NCI-H146 treated with DMSO at 0.1 percent for 48 hours (cell line): ENCODE measurements around the gene ASPA.
"Not testable (repeated sequence)": the region's sequence is repeated elsewhere in the genome, so short reads cannot be mapped to it uniquely, and the experiment has no call there.

Source experiments
- DNase-seq: peaks from one replicate; lab custom pipeline; 2025; ENCODE audit not compliant: unreplicated experiment; lab: John Stamatoyannopoulos, UW

Gene ASPA

GRCh38 chr17:3475812-3476610 is at the start of gene ASPA:
Gene ASPA, plus strand, starts transcription at chr17:3475997. Its CDS starts 163 bp downstream, at chr17:3476160.
- DNase-seq = no peak

GRCh38 chr17:3433215-3433614 is 42.6 kb upstream of the ASPA start:
- DNase-seq = not testable (repeated sequence)

GRCh38 chr17:3433741-3434140 is 42.1 kb upstream of the ASPA start, which contains the start of gene OR1E2:
Gene OR1E2, minus strand, starts transcription at chr17:3433841. Its CDS starts 0 bp downstream, at chr17:3433841.
- no peak for DNase-seq

DNA sequence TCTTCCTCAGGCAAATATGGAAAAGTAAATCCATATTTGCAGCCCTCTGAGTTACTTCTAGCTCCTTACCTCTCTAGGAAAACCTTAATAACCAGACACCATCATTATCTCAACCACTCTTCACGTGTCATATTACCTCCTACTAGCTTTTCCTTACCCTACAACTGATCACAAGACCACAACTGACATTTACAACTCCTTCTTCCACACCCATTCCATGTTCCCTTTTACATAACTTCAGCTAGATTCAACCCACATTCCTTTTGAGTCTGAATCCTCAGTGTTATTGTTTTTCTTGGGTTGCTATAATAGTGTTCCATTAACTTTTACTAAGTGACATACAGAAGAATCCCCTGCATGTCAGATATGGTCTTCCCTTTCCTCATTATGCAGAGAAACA is 37.4 kb upstream of the ASPA start:
- no peak for DNase-seq

DNA sequence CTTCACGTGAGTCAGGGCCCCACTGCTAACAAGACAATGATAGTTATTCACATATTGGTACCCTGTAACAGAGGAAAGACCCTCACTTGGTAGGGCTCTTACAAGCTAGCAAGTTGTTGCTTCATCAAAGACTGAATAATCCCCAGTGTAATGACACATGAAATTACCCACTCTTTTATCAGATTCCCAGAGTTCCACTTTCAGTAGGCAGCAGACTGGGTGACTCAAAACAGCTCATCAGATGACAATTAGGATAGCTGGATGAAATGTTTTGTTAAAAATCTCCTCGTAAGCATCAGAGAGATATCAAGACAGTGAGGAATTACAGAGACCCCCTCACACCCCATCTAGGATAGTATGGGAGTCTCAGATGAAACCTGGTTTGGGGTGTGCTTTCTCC is 35.3 kb upstream of the ASPA start:
- DNase-seq = no peak

DNA sequence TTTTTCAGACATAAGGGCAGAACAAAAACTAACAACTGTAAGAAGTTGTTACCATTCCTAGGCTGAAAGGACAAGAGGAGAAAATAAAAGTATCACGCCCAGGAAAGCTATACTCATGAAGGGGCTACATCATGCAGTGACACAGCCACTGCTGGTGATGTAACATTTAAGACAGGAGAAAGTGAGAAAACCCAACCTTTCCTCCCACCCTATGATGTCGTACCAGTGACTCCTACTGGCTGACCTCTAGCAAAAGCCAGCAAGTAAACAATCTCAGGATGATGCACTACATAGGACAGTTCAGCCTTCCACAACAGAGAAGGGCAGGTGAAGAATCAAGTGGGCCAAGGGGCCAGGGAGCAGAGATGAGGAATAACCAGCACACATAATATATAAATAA is 28.2 kb upstream of the ASPA start:
- no peak for DNase-seq

GRCh38 chr17:3448059-3448665 is 27.6 kb upstream of the ASPA start:
- no peak for DNase-seq

DNA sequence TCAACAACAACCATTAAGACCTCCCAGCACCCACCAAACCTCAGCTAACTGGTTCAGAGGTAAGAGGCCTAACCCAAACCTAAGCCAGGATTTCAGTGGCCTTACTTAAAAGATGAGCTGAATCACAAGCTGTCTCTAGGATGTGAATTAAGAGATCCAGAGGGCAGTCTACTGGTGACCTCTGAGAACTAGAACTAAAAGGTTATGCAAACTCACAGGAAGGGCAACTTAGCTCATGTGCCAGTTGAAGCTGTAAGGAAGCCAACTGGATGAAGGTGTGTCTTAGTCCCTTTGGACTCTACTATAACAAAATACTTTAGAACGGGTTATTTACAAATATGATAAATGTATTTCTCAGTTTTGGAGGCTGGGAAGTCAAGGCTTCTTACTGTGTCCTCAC is 9.4 kb upstream of the ASPA start:
- not testable (repeated sequence) for DNase-seq

DNA sequence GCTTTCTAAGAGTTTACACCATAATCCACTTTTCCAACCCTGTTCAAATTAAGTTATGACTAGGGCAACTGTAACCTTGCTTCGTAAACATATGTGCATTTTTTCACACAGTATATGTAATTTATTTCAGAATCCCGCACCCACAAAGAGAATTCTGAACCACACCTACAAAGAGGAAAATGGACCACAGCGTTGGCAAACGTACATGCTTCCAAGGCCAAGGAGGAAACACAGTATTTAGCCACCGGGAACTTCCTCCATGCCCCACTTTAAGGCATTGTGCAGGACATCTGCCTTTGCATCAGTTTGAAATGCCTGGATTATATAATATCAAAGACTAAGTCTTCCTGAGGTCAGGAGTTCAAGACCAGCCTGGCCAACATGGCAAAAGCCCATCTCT is 6.3 kb upstream of the ASPA start:
- no peak for DNase-seq

GRCh38 chr17:3471599-3471998 is 4.2 kb upstream of the ASPA start, which contains the start of gene SPATA22:
Gene SPATA22, minus strand, starts transcription at chr17:3471819. Its CDS starts 2,494 bp downstream, at chr17:3469325.
- no peak for DNase-seq

DNA sequence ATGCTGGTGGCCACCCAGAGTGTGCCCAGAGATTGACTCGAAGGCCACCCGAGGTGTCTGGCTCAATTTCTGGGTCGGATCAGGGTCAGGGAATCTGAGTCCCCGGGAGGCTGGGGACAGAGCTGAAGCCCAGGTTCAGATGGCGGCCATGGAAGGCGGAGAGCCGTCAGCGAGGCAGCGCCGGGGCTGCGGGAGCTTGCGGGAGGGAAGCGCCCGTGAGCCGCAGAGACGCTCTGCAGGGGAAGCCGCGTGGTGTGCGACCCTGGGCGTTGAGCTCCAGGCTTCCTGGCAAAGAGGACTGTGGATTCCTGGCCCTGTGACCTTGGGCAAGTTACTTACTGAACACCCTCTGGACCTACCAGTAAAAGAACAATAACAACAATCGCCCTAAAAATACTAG is 3.7 kb upstream of the ASPA start:
- DNase-seq = no peak

- no peak for DNase-seq
Observed at GRCh38 chr17:3474212-3474611, 1.6 kb upstream of the ASPA start.

GRCh38 chr17:3475251-3475685 is 529 bp upstream of the ASPA start:
- no peak for DNase-seq

DNA sequence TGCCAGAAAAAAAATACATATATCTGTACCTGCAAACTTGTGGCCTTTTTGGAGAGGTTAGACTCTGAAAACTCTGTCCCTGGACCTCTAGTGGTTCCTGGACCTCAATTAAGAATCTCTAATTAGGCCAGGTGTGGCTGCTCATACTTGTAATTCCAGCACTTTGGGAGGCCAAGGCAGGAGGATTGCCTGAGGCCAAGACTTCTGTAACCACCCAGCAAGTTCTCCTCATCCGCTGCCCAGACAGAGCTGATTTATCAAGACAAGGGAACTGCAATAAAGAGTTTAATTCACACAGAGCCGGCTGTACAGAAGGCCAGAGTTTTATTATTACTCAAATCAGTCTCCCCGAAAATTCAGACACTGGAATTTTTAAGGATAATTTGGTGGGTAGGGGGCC is 4.2 kb downstream of the ASPA start:
- no peak for DNase-seq

GRCh38 chr17:3482852-3483251 is 7.1 kb downstream of the ASPA start:
- no peak for DNase-seq

DNA sequence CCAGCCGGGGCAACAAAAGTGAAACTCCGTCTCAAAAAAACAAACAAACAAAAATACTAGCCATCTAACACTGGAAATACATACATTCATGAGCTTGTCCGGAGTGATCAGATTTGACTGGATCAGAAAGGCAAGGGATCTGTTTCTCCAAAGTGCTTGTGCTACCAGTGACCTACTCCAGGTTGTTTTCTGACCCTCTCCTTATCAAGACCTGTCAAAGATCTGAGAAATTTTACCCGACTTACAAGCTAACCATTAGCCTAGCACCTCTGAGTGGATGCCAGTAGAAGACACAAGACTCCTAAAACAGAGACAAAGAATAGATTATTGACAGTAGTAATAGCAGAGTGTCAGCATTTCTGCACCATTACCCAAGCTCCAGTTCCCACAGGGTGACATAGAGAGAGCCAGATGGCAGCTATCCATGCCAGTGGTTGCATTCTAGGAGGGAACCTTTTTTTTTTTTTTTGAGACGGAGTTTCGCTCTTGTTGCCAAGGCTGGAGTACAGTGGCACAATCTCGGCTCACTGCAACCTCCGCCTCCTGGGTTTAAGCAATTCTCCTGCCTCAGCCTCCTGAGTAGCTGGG is 9.8 kb downstream of the ASPA start:
- no peak for DNase-seq

- no peak for DNase-seq
Observed at GRCh38 chr17:3497101-3497500, 21.3 kb downstream of the ASPA start.

DNA sequence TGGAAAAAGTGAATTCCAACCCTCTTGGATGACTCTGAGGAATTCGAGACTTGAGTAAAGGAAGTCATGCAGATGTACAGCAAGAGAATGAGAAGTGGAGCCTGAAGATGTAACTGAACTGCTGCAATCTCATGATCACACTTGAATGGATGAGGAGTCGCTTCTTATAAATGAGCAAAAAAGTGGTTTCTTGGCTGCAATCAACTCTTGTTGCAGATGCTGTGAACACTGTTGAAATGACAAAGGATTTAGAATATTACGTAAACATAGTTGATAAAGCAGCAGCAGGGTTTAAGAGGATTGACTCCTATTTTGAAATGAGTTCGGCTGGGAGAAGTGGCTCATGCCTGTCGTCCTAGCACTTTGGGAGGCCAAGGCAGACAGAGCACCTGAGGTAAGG is 25.5 kb downstream of the ASPA start:
- no peak for DNase-seq

DNA sequence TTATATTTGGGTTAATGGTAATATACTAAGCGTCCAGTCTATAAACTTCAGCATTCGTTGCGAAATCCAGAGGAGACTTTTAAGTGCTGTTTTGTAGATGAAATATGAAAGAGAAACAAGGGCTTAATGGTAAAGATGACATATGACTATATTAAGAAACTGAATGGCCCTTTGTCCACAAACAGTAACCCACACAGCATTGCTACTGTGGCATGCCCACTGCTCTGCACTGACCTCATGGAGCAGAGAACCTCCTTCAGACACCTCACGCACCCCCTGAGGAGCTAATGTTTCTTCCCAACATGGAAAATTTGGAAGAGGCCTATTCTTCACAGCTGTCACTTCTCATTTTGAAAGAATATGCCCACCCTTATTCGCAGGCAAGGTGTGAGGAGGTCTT is 26.7 kb downstream of the ASPA start:
- DNase-seq = no peak

- no peak for DNase-seq
Observed at GRCh38 chr17:3503285-3503684, 27.5 kb downstream of the ASPA start.

DNA sequence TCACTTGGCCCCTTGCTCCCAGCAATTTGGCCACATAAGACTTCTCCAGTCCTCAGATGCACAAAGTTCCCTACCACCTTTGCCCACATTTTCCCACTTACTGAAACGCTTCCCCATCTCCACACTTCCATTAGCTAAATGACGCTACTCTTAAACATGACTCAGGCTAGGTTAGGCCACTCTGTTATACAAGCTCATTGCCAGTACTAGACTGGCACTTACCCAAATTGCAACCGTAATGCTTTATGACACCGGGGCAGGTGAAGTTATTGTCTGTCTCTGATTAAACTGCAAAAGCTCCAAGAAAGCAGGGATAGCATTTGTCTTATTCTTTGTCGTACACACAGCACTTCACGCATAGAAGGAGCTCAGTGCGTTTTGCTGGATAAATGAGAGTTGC is 29.2 kb downstream of the ASPA start:
- DNase-seq = no peak

GRCh38 chr17:3506054-3506453 is 30.3 kb downstream of the ASPA start:
- DNase-seq = no peak
